Erythroblast (primary cell): ENCODE results near the gene VASN.

Experiments used
- GATA1 ChIP-seq: IDR thresholded peaks from 2 replicates; pipeline ENCODE4 v1.6.1; 2011; ENCODE audit warnings: low read depth, mild to moderate bottlenecking, control low read depth, low read length, moderate library complexity
- POLR2A ChIP-seq: IDR thresholded peaks from 2 replicates; pipeline ENCODE4 v1.6.1; 2011; ENCODE audit warnings: mild to moderate bottlenecking, low read length

DNA sequence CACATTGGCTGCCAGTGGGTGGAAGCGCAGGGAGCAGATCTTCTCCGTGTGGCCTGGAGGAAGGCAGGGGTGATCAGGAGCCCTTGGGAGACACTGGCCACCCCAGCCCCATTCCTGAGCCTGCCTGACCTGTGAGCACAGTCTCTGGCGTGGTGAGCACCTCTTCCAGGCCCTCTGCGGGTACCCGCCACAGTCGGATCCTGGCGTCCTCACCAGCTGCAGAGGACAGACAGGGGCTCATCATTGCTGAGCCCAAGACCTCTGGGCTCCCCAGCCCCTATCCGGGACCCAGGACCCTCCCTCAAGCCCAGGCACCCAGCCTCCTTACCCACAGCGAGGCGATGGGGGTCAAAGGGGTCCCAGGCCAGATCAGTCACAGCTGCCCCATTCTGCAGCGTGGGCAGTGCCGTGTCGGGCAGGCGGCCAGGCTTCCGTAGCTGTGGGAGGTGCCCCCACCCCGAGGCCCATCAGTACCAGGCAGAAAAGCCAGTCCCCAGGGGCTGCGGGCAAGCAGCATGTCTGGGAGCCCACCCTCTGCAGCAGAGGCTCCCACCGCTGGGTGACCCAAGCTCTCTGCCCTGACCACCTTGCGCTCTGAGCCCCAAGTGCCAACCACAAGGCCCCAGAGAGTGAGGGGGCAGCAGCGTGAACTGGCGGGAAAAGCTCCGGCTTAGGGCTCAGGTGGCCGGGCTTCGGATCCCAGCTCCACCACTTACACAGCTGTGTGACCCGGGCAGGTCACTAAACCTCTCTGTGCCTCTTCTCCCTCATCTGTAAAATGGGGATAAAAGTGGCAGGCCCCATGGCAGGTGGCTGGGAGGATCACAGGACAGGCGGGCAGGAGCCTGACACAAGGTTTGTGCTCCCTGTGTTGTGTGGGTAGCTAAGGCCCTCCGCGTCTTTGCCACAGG, 10.4 kb upstream of the VASN start:
- TF ChIP-seq POLR2A (no peak), GATA1 (no peak)
